ENCODE results near the gene SLC19A1.
"Not testable (repeated sequence)": the region's sequence is repeated elsewhere in the genome, so short reads cannot be mapped to it uniquely, and the experiment has no call there.

Gene SLC19A1

DNA sequence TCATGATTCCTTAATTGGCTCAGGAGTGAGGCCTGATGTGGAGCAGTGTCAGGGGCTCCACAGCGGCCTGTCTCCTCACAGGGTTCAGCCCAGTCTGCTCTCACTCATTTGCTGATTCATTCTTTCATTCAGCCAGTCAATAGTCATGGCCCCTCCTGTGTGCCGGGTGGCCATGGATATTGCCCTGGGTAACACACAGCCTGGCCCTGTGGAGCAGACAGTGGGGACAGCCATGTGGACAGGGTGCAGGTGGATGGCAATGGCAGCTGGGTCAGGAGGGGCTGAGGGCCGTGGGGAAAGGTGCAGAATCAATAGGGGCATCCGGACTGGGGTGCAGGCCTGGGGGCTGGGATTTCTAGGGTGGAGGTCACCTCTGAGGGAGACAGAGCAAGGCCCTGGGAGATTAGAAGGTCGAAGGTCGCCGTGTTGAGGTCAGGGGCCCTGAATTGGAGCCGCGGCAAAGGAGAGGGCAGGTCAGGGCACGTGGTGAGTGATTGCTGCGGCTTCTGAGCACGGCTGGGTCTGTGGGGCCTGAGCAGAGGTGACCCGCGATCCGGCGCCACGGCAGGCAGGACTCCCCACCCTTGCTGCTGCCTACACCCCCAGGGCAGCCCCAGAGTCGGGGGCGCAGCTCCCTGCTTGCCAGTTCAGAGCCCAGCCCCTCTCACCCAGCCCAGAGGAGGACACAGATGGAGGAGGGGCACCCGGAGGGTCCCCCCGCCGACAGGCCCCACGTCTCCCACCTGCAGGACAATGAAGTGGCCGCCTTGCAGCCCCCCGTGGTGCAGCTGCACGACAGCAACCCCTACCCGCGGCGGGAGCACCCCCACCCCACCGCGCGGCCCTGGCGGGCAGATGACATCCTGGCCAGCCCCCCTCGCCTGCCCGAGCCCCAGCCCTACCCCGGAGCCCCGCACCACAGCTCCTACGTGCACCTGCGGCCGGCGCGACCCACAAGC is 33.4 kb downstream of the SLC19A1 start:
- Histone ChIP-seq H3K27ac (ENCODE audit: low read length) (no peak overlapping the region), H3K9me3 (ENCODE audit: control insufficient read depth, low read depth, low read length) (no peaks in the 10 kb centered on the region), H3K9ac (ENCODE audit: low read length) (no peak overlapping the region), H3K27me3 (ENCODE audit: control insufficient read depth, insufficient read depth, low read length) (no peaks in the 10 kb centered on the region), H3K4me1 (ENCODE audit: control insufficient read depth, low read depth, low read length) (no peaks in the 10 kb centered on the region), H3K4me3 (ENCODE audit: low read length) (no peak overlapping the region), H3K36me3 (ENCODE audit: control insufficient read depth, low read depth, low read length) (peaks cover 9% of the 10 kb centered on the region)

DNA sequence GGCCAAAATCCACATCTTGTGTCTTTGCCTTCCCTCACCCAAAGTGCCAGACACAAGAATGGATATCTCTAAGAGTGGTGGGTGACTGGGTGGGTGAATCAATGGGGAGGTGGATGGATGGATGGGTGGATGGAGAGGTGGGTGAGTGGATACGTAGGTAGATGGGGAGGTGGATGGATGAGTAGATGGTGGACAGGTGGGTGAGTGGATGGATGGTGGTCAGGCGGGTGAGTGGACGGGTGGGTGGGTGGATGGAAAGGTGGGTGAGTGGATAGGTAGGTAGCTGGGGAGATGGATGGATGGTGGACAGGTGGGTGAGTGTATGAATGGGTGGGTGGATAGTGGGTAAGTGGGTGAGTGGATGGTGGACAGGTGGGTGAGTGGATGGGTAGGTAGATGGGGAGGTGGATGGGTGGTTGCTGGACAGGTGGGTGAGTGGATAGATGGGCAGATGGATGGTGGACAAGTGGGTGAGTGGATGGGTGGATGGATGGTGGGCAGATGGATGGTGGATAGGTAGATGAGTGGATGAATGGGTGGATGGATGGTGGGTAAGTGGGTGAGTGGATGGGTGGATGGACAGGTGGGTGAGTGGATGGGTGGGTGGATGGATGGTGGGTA is 34.2 kb downstream of the SLC19A1 start:
- no peaks in the 10 kb centered on the region for H3K27me3 ChIP-seq (ENCODE audit: control insufficient read depth, insufficient read depth, low read length)
- H3K36me3 ChIP-seq (ENCODE audit: control insufficient read depth, low read depth, low read length) = peaks cover 6% of the 10 kb centered on the region
- H3K4me3 ChIP-seq (ENCODE audit: low read length) = no peak overlapping the region
- H3K4me1 ChIP-seq (ENCODE audit: control insufficient read depth, low read depth, low read length) = no peaks in the 10 kb centered on the region
- H3K27ac ChIP-seq (ENCODE audit: low read length) = no peak overlapping the region
- no peak overlapping the region for H3K9ac ChIP-seq (ENCODE audit: low read length)
- no peaks in the 10 kb centered on the region for H3K9me3 ChIP-seq (ENCODE audit: control insufficient read depth, low read depth, low read length)

DNA sequence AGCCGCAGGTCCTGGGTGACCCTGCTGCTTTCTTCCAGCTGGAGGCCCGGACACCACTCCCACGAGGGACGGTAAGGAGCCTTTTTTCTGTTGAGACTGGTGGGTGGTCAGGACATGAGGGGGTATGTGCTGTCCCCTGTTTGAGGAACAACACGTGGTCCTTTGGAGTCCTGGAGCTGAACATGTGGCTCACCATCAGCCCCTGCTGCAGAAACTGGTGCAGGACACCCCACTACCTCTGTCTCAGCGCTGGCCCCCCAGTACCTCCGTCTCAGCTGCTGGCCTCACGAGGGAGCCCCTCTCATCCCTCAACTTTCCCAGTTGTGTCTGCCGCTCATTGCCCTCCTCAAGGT is 34.7 kb downstream of the SLC19A1 start:
- no peak overlapping the region for H3K9ac ChIP-seq (ENCODE audit: low read length)
- H3K4me3 ChIP-seq (ENCODE audit: low read length) = no peak overlapping the region
- peaks cover 3% of the 10 kb centered on the region for H3K36me3 ChIP-seq (ENCODE audit: control insufficient read depth, low read depth, low read length)
- H3K27me3 ChIP-seq (ENCODE audit: control insufficient read depth, insufficient read depth, low read length) = no peaks in the 10 kb centered on the region
- H3K4me1 ChIP-seq (ENCODE audit: control insufficient read depth, low read depth, low read length) = no peaks in the 10 kb centered on the region
- no peak overlapping the region for H3K27ac ChIP-seq (ENCODE audit: low read length)
- no peaks in the 10 kb centered on the region for H3K9me3 ChIP-seq (ENCODE audit: control insufficient read depth, low read depth, low read length)

DNA sequence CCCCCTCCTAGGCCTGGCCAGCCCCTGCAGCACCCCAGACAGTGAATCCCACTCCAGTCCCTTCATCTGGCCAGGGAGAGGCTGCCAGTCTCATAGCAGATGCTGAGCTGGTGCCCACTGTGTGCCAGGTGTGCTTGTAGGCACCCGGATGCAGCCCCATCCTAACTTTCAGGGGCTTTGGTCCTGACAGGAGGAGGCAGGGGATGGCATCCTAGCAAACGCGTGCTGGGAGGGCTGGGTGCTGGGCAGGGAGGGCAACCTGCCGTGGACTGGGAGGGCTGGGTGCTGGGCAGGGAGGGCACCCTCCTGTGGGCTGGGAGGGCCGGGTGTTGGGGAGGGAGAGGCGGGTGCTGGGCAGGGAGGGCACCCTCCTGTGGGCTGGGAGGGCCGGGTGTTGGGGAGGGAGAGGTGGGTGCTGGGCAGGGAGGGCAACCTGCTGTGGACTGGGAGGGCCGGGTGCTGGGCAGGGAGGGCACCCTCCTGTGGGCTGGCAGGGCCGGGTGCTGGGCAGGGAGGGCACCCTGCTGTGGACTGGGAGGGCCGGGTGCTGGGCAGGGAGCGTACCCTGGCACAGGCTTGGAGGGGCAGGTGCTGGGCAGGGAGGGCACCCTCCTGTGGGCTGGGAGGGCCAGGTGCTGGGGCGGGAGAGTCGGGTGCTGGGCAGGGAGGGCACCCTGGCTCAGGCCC is 35.3 kb downstream of the SLC19A1 start:
- H3K36me3 ChIP-seq (ENCODE audit: control insufficient read depth, low read depth, low read length) = no peaks in the 10 kb centered on the region
- H3K9me3 ChIP-seq (ENCODE audit: control insufficient read depth, low read depth, low read length) = no peaks in the 10 kb centered on the region
- no peak overlapping the region for H3K4me3 ChIP-seq (ENCODE audit: low read length)
- no peak overlapping the region for H3K27ac ChIP-seq (ENCODE audit: low read length)
- no peaks in the 10 kb centered on the region for H3K27me3 ChIP-seq (ENCODE audit: control insufficient read depth, insufficient read depth, low read length)
- H3K9ac ChIP-seq (ENCODE audit: low read length) = no peak overlapping the region
- no peaks in the 10 kb centered on the region for H3K4me1 ChIP-seq (ENCODE audit: control insufficient read depth, low read depth, low read length)

DNA sequence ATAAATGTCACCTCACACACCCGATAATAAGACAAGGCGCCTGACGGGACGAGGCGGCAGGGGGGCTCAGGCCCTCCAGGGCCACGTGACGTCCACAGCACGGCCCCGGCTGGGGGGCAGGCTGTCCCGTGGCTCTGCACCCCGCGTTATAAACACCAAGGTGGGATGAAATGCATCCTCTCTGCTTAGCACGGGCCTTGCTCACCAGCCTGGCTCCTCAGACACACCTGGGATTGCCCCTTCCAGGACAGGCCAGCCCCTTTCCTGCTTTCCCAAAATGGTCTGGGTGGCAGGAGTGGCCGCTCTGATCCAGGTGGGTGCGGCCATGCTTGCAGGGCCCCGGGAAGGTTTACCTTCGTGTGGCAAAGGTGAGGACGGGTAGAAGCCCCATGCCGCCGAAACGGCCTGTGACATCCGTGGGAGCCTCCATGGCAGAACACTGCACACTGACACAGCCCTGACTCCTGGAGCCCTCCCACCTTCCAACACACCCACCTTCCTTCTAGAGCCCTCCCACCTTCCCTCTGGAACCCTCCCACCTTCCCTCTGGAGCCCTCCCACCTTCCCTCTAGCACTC is 35.9 kb downstream of the SLC19A1 start:
- no peak overlapping the region for H3K9ac ChIP-seq (ENCODE audit: low read length)
- H3K27ac ChIP-seq (ENCODE audit: low read length) = no peak overlapping the region
- H3K4me1 ChIP-seq (ENCODE audit: control insufficient read depth, low read depth, low read length) = no peaks in the 10 kb centered on the region
- no peak overlapping the region for H3K4me3 ChIP-seq (ENCODE audit: low read length)
- H3K36me3 ChIP-seq (ENCODE audit: control insufficient read depth, low read depth, low read length) = no peaks in the 10 kb centered on the region
- H3K27me3 ChIP-seq (ENCODE audit: control insufficient read depth, insufficient read depth, low read length) = no peaks in the 10 kb centered on the region
- no peaks in the 10 kb centered on the region for H3K9me3 ChIP-seq (ENCODE audit: control insufficient read depth, low read depth, low read length)

DNA sequence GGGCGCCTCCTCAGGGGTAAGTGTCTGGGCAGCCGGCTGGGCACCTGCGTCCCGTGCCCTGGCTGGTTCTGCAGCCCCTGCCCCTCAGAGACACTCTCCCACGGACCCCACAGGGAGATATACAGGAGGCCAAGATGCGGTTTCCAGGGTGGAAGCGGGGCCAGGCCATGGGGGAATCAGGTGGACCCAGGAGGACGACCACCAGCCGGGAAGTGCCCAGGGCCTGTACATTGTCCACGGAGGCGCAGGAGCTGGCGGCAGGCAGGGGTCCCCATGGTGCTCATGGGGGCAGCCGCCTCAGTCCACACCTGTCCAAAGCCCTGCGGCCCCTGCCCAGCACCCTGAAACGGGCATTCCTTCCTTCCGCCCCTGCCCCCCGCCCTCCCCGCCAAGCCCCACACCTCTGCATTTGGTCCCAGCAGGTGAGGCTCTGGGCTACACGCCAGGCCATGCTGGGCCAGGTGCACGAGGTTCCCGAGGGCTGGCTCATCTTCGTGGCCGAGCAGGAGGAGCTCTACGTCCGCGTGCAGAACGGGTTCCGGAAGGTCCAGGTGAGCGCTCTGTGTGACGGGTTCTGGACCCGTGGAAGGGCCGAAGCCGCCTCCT is 36.7 kb downstream of the SLC19A1 start:
- H3K36me3 ChIP-seq (ENCODE audit: control insufficient read depth, low read depth, low read length) = no peaks in the 10 kb centered on the region
- H3K9ac ChIP-seq (ENCODE audit: low read length) = no peak overlapping the region
- H3K27me3 ChIP-seq (ENCODE audit: control insufficient read depth, insufficient read depth, low read length) = no peaks in the 10 kb centered on the region
- no peaks in the 10 kb centered on the region for H3K9me3 ChIP-seq (ENCODE audit: control insufficient read depth, low read depth, low read length)
- H3K4me1 ChIP-seq (ENCODE audit: control insufficient read depth, low read depth, low read length) = no peaks in the 10 kb centered on the region
- no peak overlapping the region for H3K4me3 ChIP-seq (ENCODE audit: low read length)
- H3K27ac ChIP-seq (ENCODE audit: low read length) = no peak overlapping the region

DNA sequence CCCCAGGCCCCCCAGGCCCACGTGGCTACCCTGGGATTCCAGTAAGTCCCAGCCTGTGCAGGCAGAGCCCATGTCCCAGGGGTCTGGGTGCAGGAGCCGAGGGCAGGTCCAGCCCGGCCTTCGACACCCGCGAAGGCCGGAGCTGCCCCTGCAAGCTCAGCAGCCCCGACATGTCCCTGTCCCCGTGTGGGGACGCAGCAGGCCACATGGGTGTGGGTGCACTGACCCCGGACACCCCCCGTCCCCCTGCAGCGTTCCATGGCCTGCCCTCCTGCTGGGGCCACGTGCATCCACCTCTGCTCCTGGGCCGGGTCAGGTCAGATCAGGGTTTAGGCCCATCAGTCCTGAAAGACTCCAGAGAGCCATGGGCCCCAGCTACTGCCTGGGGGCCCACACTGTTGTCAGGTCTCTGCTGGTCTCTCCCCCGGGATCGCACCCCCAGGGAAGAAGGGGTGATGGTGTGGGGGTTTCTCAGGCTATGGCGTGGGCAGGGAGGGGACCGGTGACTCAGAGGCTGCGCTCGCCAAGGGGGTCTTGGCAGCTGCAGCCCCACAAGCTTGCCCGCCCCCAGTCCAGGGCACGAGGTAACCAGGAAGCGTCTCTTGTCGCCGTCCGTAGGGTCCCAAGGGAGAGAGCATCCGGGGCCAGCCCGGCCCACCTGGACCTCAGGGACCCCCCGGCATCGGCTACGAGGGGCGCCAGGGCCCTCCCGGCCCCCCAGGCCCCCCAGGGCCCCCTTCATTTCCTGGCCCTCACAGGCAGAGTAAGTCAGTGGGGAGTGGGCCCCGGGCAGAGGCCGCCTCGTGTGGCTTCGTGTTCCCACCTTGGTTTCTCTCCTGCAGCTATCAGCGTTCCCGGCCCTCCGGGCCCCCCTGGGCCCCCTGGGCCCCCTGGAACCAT is 37.5 kb downstream of the SLC19A1 start:
- H3K27me3 ChIP-seq (ENCODE audit: control insufficient read depth, insufficient read depth, low read length) = no peaks in the 10 kb centered on the region
- no peaks in the 10 kb centered on the region for H3K9me3 ChIP-seq (ENCODE audit: control insufficient read depth, low read depth, low read length)
- no peak overlapping the region for H3K4me3 ChIP-seq (ENCODE audit: low read length)
- H3K4me1 ChIP-seq (ENCODE audit: control insufficient read depth, low read depth, low read length) = no peaks in the 10 kb centered on the region
- H3K27ac ChIP-seq (ENCODE audit: low read length) = no peak overlapping the region
- H3K9ac ChIP-seq (ENCODE audit: low read length) = no peak overlapping the region
- H3K36me3 ChIP-seq (ENCODE audit: control insufficient read depth, low read depth, low read length) = peaks cover under 1% of the 10 kb centered on the region

DNA sequence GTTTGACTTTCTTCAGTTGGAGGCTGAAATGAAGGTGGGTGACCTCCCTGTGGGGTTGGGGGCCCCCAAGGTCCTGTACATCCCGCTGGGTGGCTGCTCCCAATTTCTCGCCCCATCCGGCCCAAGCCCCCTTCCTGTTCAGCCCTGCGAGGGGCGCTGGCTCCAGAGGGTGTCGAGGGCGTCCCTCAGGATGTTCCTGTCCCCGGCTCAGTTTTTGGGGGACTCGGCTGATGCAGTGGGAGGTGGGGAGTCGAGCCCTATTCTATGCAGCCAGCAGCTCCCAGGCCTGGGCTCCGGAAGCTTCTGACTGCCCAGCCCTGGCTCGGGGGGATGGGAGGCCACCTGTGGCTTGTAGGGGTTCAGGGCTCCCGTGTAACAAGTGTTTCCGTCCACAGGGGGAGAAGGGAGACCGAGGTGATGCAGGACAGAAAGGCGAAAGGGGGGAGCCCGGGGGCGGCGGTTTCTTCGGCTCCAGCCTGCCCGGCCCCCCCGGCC is 38.2 kb downstream of the SLC19A1 start:
- no peaks in the 10 kb centered on the region for H3K9me3 ChIP-seq (ENCODE audit: control insufficient read depth, low read depth, low read length)
- H3K9ac ChIP-seq (ENCODE audit: low read length) = no peak overlapping the region
- no peak overlapping the region for H3K4me3 ChIP-seq (ENCODE audit: low read length)
- H3K27me3 ChIP-seq (ENCODE audit: control insufficient read depth, insufficient read depth, low read length) = no peaks in the 10 kb centered on the region
- H3K27ac ChIP-seq (ENCODE audit: low read length) = no peak overlapping the region
- peaks cover 5% of the 10 kb centered on the region for H3K36me3 ChIP-seq (ENCODE audit: control insufficient read depth, low read depth, low read length)
- no peaks in the 10 kb centered on the region for H3K4me1 ChIP-seq (ENCODE audit: control insufficient read depth, low read depth, low read length)

DNA sequence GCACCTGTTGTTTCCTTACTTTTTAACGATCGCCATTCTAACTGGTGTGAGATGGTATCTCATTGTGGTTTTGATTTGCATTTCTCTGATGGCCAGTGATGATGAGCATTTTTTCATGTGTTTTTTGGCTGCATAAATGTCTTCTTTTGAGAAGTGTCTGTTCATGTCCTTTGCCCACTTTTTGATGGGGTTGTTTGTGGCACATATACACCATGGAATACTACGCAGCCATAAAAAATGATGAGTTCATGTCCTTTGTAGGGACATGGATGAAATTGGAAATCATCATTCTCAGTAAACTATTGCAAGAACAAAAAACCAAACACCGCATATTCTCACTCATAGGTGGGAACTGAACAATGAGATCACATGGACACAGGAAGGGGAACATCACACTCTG is 39.0 kb downstream of the SLC19A1 start:
- not testable (repeated sequence) for H3K9ac ChIP-seq (ENCODE audit: low read length); H3K9me3 ChIP-seq (ENCODE audit: control insufficient read depth, low read depth, low read length); H3K4me1 ChIP-seq (ENCODE audit: control insufficient read depth, low read depth, low read length); H3K4me3 ChIP-seq (ENCODE audit: low read length); H3K27me3 ChIP-seq (ENCODE audit: control insufficient read depth, insufficient read depth, low read length); H3K27ac ChIP-seq (ENCODE audit: low read length)
- peaks cover 13% of the 10 kb centered on the region for H3K36me3 ChIP-seq (ENCODE audit: control insufficient read depth, low read depth, low read length)

DNA sequence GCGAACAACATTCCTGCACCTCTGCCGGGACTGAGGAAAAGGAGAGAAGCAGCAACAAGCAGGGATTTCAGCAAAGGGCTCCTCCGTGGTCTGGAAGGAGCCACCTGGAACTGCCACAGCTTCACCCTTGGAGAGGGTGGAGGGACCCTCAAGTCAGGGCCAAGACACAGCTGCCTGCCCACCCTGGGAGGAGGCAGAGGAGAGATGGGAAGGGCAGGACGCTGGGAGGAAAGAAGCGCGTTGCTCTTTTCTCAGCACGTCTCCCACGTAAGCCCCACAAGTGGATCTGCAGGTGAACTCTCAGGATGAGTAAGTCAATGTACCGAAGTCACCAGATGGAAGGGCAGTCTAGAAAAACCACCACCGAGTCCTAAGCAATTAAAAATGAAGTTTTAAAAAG is 39.6 kb downstream of the SLC19A1 start:
- H3K27ac ChIP-seq (ENCODE audit: low read length) = no peak overlapping the region
- H3K9me3 ChIP-seq (ENCODE audit: control insufficient read depth, low read depth, low read length) = no peaks in the 10 kb centered on the region
- H3K27me3 ChIP-seq (ENCODE audit: control insufficient read depth, insufficient read depth, low read length) = no peaks in the 10 kb centered on the region
- no peak overlapping the region for H3K4me3 ChIP-seq (ENCODE audit: low read length)
- H3K4me1 ChIP-seq (ENCODE audit: control insufficient read depth, low read depth, low read length) = no peaks in the 10 kb centered on the region
- H3K9ac ChIP-seq (ENCODE audit: low read length) = no peak overlapping the region
- H3K36me3 ChIP-seq (ENCODE audit: control insufficient read depth, low read depth, low read length) = peaks cover 13% of the 10 kb centered on the region

Measured in iPS-18a (cell line).